Mesenchymal stem cell (in vitro differentiated cells and primary cell): ENCODE data around the gene SPNS3.
A peak's percentile ranks its signal among the peaks of the same experiment; 100 is the strongest.

Experiments used
- DNase-seq: peaks from one replicate; pipeline ENCODE4 v3.0.0-alpha.2; 2013
- H2AFZ ChIP-seq: one replicate; pipeline ENCODE4 v1.6.1; 2013; ENCODE audit warnings: low read depth, mild to moderate bottlenecking, control low read depth, inconsistent platforms, low read length, moderate library complexity
- H2AK5ac ChIP-seq: 2 replicates; pipeline ENCODE4 v1.6.1; 2013; ENCODE audit warnings: low read length, moderate library complexity, mild to moderate bottlenecking, inconsistent platforms; ENCODE audit not compliant: severe bottlenecking
- H2BK120ac ChIP-seq: one replicate; pipeline ENCODE4 v1.6.1; 2013; ENCODE audit warnings: low read depth, mild to moderate bottlenecking, inconsistent platforms, low read length, moderate library complexity
- H2BK12ac ChIP-seq, 2 experiments: one replicate each; pipeline ENCODE4 v1.6.1; 2013; ENCODE audit warnings: inconsistent platforms in 2 of 2, low read length in 2 of 2, mild to moderate bottlenecking in 2 of 2, moderate library complexity in 2 of 2, control low read depth in 1 of 2
- H2BK15ac ChIP-seq: one replicate; pipeline ENCODE4 v1.6.1; 2013; ENCODE audit warnings: mild to moderate bottlenecking, low read depth, inconsistent platforms; ENCODE audit not compliant: poor library complexity, severe bottlenecking
- H2BK5ac ChIP-seq: 2 replicates; pipeline ENCODE4 v1.6.1; 2013; ENCODE audit warnings: low read depth, mild to moderate bottlenecking, low read length, control low read depth, inconsistent platforms; ENCODE audit not compliant: poor library complexity, severe bottlenecking
- H3K14ac ChIP-seq, 2 experiments: one replicate each; pipeline ENCODE4 v1.6.1; 2013; ENCODE audit warnings: inconsistent platforms in 2 of 2, low read length in 2 of 2, control low read depth in 1 of 2, mild to moderate bottlenecking in 1 of 2, moderate library complexity in 1 of 2
- H3K18ac ChIP-seq, 2 experiments: one replicate each; pipeline ENCODE4 v1.6.1; 2013; ENCODE audit warnings: inconsistent platforms in 2 of 2, low read length in 2 of 2, control low read depth in 1 of 2, low read depth in 1 of 2, mild to moderate bottlenecking in 1 of 2
- H3K23ac ChIP-seq, 2 experiments: one replicate each; pipeline ENCODE4 v1.6.1; 2013; ENCODE audit warnings: inconsistent platforms in 2 of 2, low read length in 2 of 2, mild to moderate bottlenecking in 2 of 2, moderate library complexity in 2 of 2, control low read depth in 1 of 2
- H3K27ac ChIP-seq: 2 replicates; pipeline ENCODE4 v1.5.1; 2013; ENCODE audit warnings: mild to moderate bottlenecking, moderate library complexity, low read length, control low read depth, inconsistent platforms; ENCODE audit not compliant: poor library complexity, severe bottlenecking
- H3K27me3 ChIP-seq, 2 experiments: 2 replicates each; pipeline versions ENCODE4 v1.6.1 to v1.7.0; 2013; ENCODE audit warnings: low read length in 2 of 2, mild to moderate bottlenecking in 2 of 2, moderate library complexity in 2 of 2, control low read depth in 1 of 2, inconsistent platforms in 1 of 2; ENCODE audit not compliant: control insufficient read depth in 1 of 2, insufficient read depth in 1 of 2
- H3K36me3 ChIP-seq, 2 experiments: 2 replicates each; pipeline versions ENCODE4 v1.6.1 to v1.7.0; 2013; ENCODE audit warnings: low read length in 2 of 2, control low read depth in 1 of 2, inconsistent platforms in 1 of 2, low read depth in 1 of 2, mild to moderate bottlenecking in 1 of 2; ENCODE audit not compliant: insufficient read depth in 2 of 2, control insufficient read depth in 1 of 2
- H3K4ac ChIP-seq, 2 experiments: one replicate each; pipeline ENCODE4 v1.6.1; 2013; ENCODE audit warnings: inconsistent platforms in 2 of 2, low read length in 2 of 2, mild to moderate bottlenecking in 2 of 2, moderate library complexity in 2 of 2, control low read depth in 1 of 2, low read depth in 1 of 2
- H3K4me1 ChIP-seq: 2 replicates; pipeline ENCODE4 v1.6.1; 2013; ENCODE audit warnings: low read depth, low read length, control low read depth; ENCODE audit not compliant: control insufficient read depth, insufficient read depth
- H3K4me2 ChIP-seq: 2 replicates; pipeline ENCODE4 v1.6.1; 2013; ENCODE audit warnings: low read length, mild to moderate bottlenecking, inconsistent platforms; ENCODE audit not compliant: poor library complexity, severe bottlenecking
- H3K4me3 ChIP-seq, 2 experiments: 2 replicates each; pipeline versions ENCODE4 v1.5.1 to v1.7.0; 2013; ENCODE audit warnings: low read length in 2 of 2, mild to moderate bottlenecking in 2 of 2, control low read depth in 1 of 2, low read depth in 1 of 2; ENCODE audit not compliant: insufficient read depth in 1 of 2
- H3K79me1 ChIP-seq: replicated peaks from 2 replicates; pipeline ENCODE4 v1.6.1; 2013; ENCODE audit warnings: mild to moderate bottlenecking, control low read depth, low read length, inconsistent platforms; ENCODE audit not compliant: poor library complexity, severe bottlenecking
- H3K9ac ChIP-seq: 2 replicates; pipeline ENCODE4 v1.7.0; 2013; ENCODE audit warnings: mild to moderate bottlenecking, low read length, moderate library complexity
- H3K9me3 ChIP-seq: 2 replicates; pipeline ENCODE4 v1.7.0; 2013; ENCODE audit warnings: mild to moderate bottlenecking, low read length; ENCODE audit not compliant: control insufficient read depth
- H4K8ac ChIP-seq: one replicate; pipeline ENCODE4 v1.6.1; 2013; ENCODE audit warnings: inconsistent platforms, mild to moderate bottlenecking, low read length, moderate library complexity
- H4K91ac ChIP-seq: one replicate; pipeline ENCODE4 v1.6.1; 2013; ENCODE audit warnings: mild to moderate bottlenecking, low read length, inconsistent platforms
- WGBS: methylation state at CpG from one replicate; pipeline ENCODE4 v1.1.7; 2013; ENCODE audit warnings: mixed read lengths; 5-methylcytosine and 5-hydroxymethylcytosine counted together

The SPNS3 gene

GRCh38 chr17:4393806-4394205 lies 39.9 kb upstream of the SPNS3 start:
- Histone ChIP-seq H3K23ac (no peak overlapping the region), H3K4me1 (no peaks in the 10 kb centered on the region), H2BK12ac (no peak overlapping the region), H4K8ac (no peak overlapping the region), H3K9ac (no peak overlapping the region), H2AK5ac (no peak overlapping the region), H3K4me3 (no peak overlapping the region), H3K27ac (no peak overlapping the region), H3K79me1 (no peaks in the 10 kb centered on the region), H3K9me3 (no peaks in the 10 kb centered on the region), H3K18ac (no peak overlapping the region), H4K91ac (no peak overlapping the region), H3K36me3 (no peaks in the 10 kb centered on the region), H2BK5ac (no peak overlapping the region), H3K14ac (no peak overlapping the region), H2AFZ (no peak overlapping the region), H2BK15ac (no peak overlapping the region), H3K27me3 (peaks cover 0 to 7% of the 10 kb centered on the region in 2 experiments), H3K4me2 (no peak overlapping the region), H2BK120ac (no peak overlapping the region), H3K4ac (no peak overlapping the region)
- 66% methylated on average over 7 of the region's 7 CpGs for WGBS
- DNase-seq, result no peak

GRCh38 chr17:4394208-4395110 lies 39.3 kb upstream of the SPNS3 start:
- H3K36me3 ChIP-seq, result no peaks in the 10 kb centered on the region
- no peak overlapping the region for H3K14ac ChIP-seq
- H3K18ac ChIP-seq, result no peak overlapping the region
- no peak overlapping the region for H2BK12ac ChIP-seq
- no peaks in the 10 kb centered on the region for H3K4me1 ChIP-seq
- no peak overlapping the region for H3K4ac ChIP-seq
- no peaks in the 10 kb centered on the region for H3K79me1 ChIP-seq
- no peak overlapping the region for H2AFZ ChIP-seq
- no peak overlapping the region for H2AK5ac ChIP-seq
- DNase-seq, result no peak
- no peak overlapping the region for H2BK15ac ChIP-seq
- no peaks in the 10 kb centered on the region for H3K9me3 ChIP-seq
- H3K23ac ChIP-seq, result no peak overlapping the region
- WGBS, result 93% methylated on average over 5 of the region's 5 CpGs
- no peak overlapping the region for H3K4me2 ChIP-seq
- no peak overlapping the region for H3K27ac ChIP-seq
- H4K91ac ChIP-seq, result no peak overlapping the region
- peaks cover 0 to 7% of the 10 kb centered on the region in 2 experiments for H3K27me3 ChIP-seq
- H2BK120ac ChIP-seq, result peak overlapping the region; percentile 27
- no peak overlapping the region for H4K8ac ChIP-seq
- H3K9ac ChIP-seq, result no peak overlapping the region
- H2BK5ac ChIP-seq, result no peak overlapping the region
- H3K4me3 ChIP-seq, result no peak overlapping the region

- Histone ChIP-seq H4K91ac (no peak overlapping the region), H3K23ac (no peak overlapping the region), H2BK5ac (no peak overlapping the region), H2BK12ac (no peak overlapping the region), H3K18ac (no peak overlapping the region), H3K79me1 (no peaks in the 10 kb centered on the region), H3K27ac (no peak overlapping the region), H2BK15ac (no peak overlapping the region), H3K4me1 (no peaks in the 10 kb centered on the region), H4K8ac (no peak overlapping the region), H3K14ac (no peak overlapping the region), H2AK5ac (no peak overlapping the region), H3K9ac (no peak overlapping the region), H3K4me3 (no peak overlapping the region), H3K4me2 (no peak overlapping the region), H2BK120ac (no peak overlapping the region), H3K4ac (no peak overlapping the region), H3K27me3 (peaks cover 0 to 7% of the 10 kb centered on the region in 2 experiments), H3K36me3 (no peaks in the 10 kb centered on the region), H3K9me3 (no peaks in the 10 kb centered on the region), H2AFZ (no peak overlapping the region)
- 86% methylated on average over 3 of the region's 3 CpGs for whole genome bisulfite sequencing
- DNase-seq, result no peak
Observed at GRCh38 chr17:4395111-4395478, 38.6 kb upstream of the SPNS3 start.

- no peak overlapping the region for H3K4ac ChIP-seq
- H3K79me1 ChIP-seq, result no peaks in the 10 kb centered on the region
- H2BK15ac ChIP-seq, result no peak overlapping the region
- no peaks in the 10 kb centered on the region for H3K36me3 ChIP-seq
- no peak overlapping the region for H3K27ac ChIP-seq
- no peak overlapping the region for H3K14ac ChIP-seq
- H3K9me3 ChIP-seq, result no peaks in the 10 kb centered on the region
- no peak overlapping the region for H2BK12ac ChIP-seq
- H3K23ac ChIP-seq, result no peak overlapping the region
- H3K18ac ChIP-seq, result no peak overlapping the region
- H3K4me2 ChIP-seq, result no peak overlapping the region
- 90% methylated on average over 5 of the region's 6 CpGs for WGBS
- H2BK5ac ChIP-seq, result no peak overlapping the region
- no peak overlapping the region for H4K91ac ChIP-seq
- no peak for DNase-seq
- no peak overlapping the region for H2AFZ ChIP-seq
- no peak overlapping the region for H2AK5ac ChIP-seq
- H3K9ac ChIP-seq, result no peak overlapping the region
- H2BK120ac ChIP-seq, result no peak overlapping the region
- H4K8ac ChIP-seq, result no peak overlapping the region
- no peak overlapping the region for H3K4me3 ChIP-seq
- H3K4me1 ChIP-seq, result no peaks in the 10 kb centered on the region
- H3K27me3 ChIP-seq, result peaks cover 0 to 7% of the 10 kb centered on the region in 2 experiments
Observed at GRCh38 chr17:4397840-4398239, 35.9 kb upstream of the SPNS3 start.
